EH (cell line): Measurements from ENCODE around the gene MDM1.

Experiments used
- DNase-seq: peaks from one replicate; pipeline ENCODE4 v3.0.0-alpha.2; 2015; ENCODE audit warnings: low read depth

MDM1 gene, protein sequence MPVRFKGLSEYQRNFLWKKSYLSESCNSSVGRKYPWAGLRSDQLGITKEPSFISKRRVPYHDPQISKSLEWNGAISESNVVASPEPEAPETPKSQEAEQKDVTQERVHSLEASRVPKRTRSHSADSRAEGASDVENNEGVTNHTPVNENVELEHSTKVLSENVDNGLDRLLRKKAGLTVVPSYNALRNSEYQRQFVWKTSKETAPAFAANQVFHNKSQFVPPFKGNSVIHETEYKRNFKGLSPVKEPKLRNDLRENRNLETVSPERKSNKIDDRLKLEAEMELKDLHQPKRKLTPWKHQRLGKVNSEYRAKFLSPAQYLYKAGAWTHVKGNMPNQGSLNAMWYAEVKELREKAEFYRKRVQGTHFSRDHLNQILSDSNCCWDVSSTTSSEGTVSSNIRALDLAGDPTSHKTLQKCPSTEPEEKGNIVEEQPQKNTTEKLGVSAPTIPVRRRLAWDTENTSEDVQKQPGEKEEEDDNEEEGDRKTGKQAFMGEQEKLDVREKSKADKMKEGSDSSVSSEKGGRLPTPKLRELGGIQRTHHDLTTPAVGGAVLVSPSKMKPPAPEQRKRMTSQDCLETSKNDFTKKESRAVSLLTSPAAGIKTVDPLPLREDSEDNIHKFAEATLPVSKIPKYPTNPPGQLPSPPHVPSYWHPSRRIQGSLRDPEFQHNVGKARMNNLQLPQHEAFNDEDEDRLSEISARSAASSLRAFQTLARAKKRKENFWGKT

GRCh38 chr12:68331869-68332727 lies at the start of gene MDM1:
Gene MDM1, minus strand, starts transcription at chr12:68332362. Its CDS starts 117 bp downstream, at chr12:68332245.
- peak; percentile 99 for DNase-seq

GRCh38 chr12:68381476-68382219 lies 49.5 kb upstream of the MDM1 start:
- no peak for DNase-seq

- DNase-seq, result no peak
Measured at GRCh38 chr12:68378872-68379606, 46.9 kb upstream of the MDM1 start.

GRCh38 chr12:68377881-68378280 lies 45.7 kb upstream of the MDM1 start:
- no peak for DNase-seq

DNA sequence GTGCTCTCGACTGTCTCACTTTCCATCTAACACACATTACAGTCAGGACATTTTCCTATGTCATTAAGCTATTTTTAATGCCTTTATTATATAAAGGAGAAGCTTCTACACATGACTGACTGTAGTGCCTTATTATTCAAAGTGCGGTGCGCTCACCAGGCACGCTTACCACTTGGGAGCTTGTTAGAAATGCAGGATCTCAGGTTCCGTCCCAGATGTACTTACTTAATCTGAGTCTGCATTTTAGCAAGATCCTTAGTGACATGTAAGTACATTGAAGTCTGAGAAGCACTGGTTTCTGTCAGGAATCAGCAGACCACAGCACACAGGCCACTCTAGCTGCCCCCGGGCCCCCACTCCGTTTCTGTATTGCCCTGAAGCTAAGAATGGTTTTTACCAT lies 44.7 kb upstream of the MDM1 start:
- no peak for DNase-seq

DNA sequence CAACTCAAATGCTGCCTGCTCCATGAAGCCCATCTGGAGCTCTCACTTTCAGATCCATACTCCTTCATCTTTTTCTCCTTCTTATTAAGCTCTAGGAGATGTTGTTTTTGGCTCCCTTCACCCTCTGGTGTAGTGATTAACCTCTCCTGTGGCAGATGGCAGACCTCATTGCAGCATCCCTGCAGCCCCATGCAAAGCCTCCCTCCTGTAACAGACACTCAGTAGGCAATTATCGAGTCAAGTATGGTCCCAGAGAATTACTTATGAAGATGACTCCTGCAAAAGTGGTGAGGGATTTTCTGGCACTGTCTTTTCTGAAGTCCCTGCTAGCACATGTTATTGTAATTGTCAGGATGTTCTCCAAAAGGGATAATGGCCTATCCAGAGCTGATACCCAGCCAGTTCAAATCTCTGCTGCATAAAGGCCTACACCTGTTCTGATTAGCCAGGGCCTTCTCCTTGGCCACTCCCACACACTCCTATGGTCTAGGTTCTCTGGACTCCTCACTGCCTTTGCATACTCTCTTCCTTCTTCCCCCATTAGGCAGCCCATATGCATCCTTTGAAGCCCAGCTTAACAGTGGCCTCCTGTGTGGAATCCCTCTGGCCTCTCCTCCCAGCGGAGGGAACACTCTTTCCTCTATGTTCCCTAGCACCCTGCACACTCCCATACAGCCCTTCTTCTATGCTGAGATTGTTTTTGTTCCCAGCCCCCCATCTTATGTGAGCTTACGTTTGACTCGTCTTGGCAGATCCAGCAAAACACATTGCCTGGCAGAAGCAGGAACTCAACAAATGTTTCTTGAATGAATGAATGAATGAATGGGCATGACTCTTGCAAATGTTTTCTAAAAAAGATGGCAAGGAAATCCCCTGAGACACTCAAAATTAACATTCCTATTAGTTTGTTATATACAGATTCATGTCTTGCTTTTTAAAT lies 43.9 kb upstream of the MDM1 start:
- peak; percentile 56 for DNase-seq

- no peak for DNase-seq
Measured at GRCh38 chr12:68374307-68374982, 42.3 kb upstream of the MDM1 start.

GRCh38 chr12:68370667-68371066 lies 38.5 kb upstream of the MDM1 start:
- no peak for DNase-seq

DNA sequence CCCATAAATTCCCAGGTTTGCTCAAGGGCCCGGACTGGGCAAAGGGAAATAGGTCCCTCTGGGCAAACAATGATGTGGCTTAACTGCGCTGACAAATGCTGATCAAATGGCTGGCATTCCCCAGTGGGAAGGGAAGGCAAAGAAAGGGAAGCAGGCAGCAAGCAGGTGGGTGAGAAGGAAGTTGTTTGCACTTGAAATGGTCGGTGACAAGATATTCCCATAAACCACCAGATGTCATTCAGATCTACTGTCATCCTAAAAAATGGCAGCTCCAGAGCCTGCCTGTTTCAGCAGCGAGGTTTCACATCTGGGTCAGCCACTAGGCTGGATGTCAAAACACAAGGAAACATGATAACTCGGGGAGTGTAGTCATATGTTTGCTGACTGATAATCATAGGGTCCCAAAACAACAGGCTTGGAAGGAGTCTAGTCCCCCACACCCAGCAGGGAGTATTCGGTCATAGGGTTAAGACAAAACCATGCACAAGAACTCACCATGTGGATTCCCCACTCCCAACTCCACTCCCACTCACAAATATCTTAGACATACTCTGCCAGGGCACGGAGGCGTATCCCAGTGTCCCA lies 37.9 kb upstream of the MDM1 start:
- no peak for DNase-seq

GRCh38 chr12:68368327-68368726 lies 36.2 kb upstream of the MDM1 start:
- no peak for DNase-seq

DNA sequence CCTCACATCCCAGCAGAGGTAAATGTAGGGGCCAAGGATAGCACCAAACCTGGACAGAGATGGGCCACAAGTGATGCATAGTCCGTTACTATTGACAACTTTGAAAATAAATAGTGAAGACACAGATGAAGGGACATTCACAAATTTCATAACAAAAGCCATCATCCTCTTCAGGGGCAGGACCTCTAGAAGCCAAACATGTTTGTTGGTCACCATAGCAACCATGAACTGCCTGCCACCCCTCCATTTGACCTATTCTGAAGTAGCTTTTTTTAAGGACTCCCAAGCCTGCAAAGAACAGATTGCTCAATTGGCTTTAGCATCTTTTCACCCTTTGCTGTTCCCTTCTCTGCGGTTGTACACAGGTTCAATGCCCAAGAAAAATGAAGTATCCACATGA lies 35.7 kb upstream of the MDM1 start:
- DNase-seq, result peak; percentile 36

DNA sequence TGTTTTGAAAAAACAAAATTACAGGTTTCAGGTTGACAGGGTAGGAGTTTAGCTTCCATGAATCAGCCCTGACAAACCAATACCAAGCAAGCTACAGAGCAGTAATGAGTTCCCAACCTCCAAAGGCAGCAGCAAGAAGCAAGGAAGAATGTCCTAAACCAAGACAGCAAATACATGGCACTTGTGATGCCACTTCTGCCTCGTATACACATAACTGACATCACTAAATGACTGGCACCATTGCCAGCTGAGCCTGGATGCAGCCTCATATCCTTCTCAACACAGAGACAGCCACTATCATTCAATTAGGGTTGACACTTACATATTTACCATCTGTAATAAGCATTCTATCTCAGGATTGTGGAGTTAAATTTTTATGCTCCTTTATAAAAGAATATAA lies 35.0 kb upstream of the MDM1 start:
- no peak for DNase-seq

DNA sequence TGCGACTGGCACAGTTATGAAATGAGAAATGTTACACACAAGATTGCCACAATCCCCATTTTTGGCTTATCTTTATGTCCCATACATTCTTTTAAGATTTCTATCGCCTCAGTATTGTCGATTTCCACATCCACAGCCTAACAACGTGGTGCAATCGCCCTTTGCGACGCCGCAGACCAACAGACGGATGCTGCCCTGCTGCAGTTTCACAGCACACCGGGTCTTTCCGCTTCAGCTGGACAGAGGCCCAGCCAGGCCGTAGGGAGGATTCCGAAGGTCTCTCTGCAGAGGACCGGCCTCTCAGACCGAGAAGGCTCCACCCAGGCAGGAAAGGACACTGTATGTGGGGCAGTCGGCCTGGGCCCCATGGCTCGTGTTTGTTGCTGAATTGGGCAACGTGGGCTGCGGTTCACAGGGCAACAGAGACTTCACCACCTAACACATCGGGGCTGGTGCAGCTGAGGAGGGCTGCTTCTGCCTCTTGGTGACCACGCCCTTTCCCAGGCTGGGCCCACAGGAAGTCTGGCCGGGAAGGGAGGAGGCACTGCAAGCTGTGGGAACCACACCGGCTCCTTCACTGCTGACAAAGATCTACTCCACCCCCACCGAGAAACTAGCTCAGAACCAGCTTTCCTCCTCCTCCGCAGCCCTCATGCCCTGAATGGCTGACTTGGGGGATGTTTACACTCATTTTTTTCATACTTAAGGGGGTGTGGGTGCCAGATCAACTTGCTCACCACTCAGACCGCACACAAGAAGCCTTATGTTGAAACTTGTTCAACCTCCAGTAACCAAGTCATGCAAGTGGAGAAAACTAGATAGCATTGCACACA lies 32.9 kb upstream of the MDM1 start:
- DNase-seq, result peak; percentile 100

DNA sequence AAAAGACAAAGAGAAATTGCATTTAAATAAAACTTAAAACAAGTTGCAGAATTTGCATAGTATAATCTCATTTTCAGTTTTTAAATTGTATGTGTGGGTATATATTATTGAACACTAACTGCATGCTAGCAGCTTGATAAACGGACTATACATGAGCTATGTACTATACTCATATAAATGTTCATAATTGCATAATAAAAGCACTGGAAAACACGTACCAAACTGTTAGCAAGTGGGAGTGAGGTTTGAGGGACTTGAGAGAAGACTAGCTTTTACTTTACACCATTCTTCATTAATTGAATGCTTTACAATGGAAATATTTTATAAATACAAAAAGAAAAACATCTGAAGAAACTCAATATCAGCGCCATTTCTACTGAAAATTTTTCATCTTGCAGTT lies 32.2 kb upstream of the MDM1 start:
- DNase-seq, result no peak

GRCh38 chr12:68361953-68362352 lies 29.8 kb upstream of the MDM1 start:
- no peak for DNase-seq

DNA sequence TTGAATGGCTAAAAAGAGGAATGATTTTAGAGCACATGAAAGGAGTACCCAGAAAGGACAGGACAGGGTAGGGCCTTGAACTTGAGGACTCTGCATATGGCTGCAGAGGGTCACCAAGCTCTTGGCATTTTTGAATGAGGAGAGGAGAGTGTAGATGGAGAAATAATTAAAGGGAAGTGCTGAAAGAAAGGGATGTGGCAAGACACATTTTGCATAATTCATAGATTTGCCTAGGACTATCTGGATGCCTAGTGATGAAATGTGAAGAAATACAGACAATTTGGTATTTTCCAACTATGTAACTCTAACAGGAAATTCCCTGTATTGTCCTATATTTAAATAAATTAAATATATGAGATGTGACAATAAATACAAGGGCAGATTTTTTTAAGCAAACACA lies 27.5 kb upstream of the MDM1 start:
- DNase-seq, result no peak

GRCh38 chr12:68358532-68359485 lies 26.6 kb upstream of the MDM1 start:
- peak; percentile 87 for DNase-seq
